GM12872 (cell line): ENCODE data around the gene NLGN2.

Source experiments
- TF ChIP-seq, protein P1 (sequence below): IDR thresholded peaks from 3 replicates; pipeline ENCODE4 v1.5.1; 2011; ENCODE audit warnings: low read depth, mild to moderate bottlenecking, low read length, moderate library complexity; ENCODE audit not compliant: insufficient read depth

The NLGN2 gene

DNA sequence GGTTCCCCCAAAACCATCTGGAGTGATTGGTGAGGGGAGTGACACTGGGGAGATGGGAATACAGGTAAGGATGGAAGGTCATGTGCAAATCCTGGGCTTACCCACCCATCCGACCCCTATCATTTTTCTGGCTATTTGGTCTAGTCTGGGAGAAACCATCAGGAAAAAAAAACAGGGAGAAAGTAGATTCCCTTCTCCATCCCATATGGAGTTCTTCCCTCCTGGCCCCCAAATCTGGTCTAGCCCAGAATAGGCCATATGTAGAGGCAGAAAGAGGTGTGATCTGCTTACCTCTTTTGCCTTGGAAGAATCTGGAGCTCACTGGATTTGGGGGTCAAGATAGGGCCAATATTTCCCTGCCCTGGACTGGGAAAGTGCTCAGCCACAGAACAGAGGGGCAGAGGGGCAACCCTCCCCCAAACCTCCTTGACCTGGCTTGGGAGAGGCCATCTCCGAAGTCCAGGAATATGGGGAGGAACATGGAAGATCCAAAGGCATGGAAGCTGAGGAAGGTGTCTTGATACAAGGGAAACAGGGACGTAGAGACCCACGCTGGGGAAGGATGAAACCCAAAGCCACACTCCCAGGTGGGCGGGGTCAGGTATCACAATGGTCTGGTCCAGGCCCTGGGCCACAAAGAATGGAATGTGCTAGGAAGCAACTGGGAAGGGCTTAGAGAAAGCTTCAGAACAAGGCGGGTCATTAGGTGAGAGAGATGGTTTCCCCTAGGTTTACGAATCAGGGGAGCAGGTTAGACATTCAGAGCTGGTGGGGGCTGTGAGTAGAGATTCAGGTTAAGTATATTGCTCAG is 53.4 kb downstream of the NLGN2 start:
- TF ChIP-seq, protein P1, sequence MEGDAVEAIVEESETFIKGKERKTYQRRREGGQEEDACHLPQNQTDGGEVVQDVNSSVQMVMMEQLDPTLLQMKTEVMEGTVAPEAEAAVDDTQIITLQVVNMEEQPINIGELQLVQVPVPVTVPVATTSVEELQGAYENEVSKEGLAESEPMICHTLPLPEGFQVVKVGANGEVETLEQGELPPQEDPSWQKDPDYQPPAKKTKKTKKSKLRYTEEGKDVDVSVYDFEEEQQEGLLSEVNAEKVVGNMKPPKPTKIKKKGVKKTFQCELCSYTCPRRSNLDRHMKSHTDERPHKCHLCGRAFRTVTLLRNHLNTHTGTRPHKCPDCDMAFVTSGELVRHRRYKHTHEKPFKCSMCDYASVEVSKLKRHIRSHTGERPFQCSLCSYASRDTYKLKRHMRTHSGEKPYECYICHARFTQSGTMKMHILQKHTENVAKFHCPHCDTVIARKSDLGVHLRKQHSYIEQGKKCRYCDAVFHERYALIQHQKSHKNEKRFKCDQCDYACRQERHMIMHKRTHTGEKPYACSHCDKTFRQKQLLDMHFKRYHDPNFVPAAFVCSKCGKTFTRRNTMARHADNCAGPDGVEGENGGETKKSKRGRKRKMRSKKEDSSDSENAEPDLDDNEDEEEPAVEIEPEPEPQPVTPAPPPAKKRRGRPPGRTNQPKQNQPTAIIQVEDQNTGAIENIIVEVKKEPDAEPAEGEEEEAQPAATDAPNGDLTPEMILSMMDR = no peak

DNA sequence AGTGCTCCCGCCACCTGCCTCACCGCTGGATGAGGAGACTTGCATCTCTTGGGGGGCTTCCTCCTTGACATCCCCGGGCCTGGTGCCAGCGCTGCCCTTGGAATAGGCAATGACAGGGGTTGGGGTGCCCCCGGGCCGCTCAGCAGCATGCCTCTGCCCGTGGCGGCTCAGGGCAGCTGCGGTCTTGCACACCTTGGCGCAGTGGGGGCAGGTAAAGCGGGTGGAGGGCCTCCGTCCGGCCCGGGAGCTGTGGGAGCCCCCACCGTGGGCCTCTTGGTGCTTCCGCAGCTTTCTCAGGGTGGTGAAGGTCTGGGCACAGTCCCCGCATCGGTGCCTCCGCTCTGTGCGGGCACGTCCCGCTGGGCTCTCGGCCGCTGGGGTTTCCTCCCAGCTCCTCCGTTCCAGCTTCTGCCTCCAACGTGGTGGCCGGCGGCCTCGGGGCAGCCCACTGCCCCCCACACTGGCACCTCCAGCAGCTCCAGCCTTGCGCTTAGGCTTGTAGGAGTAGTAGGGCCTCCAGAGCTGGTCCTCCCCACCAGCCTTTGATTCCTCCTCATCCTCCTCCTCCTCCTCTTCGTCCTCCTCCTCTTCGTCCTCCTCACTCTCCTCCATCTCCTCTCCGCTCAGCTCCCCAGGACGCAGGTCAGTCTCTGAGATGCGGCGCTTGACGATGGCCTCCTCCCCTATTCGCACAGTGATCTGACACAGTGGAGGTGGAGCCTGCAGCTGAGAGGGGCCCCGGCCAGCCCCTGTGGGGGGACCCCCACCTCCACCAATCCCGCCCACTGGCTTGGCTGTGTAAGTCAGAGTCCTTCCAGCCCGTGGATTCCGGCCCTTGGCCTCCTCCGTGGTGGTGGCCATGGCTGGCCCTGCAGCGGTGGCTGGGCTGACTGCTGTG is 55.1 kb downstream of the NLGN2 start:
- TF ChIP-seq, protein P1 = no peak

DNA sequence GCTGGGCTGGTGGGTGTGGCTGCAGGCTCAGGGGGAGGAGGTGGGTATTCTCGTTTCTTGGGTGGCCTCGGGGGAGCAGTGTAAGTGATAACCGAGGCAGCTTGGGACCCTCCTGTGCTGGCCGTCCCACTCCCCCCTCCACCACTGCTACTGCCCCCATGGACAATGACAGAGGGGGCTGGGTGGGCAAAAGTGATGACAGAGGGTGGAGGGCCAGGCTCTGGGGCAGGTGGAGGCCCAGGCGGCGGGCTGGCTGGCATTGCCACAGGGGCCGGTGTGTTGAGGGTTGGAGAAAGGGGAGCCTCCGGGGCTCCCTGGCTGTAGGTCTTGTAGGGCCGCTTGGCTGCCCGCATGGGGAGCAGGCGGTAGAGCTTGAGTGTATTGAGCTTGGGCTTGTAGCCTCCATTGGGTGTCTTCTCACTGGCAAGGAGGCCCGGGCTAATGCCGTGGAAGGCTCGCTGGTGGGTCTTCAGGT is 55.8 kb downstream of the NLGN2 start:
- TF ChIP-seq, protein P1 = no peak

DNA sequence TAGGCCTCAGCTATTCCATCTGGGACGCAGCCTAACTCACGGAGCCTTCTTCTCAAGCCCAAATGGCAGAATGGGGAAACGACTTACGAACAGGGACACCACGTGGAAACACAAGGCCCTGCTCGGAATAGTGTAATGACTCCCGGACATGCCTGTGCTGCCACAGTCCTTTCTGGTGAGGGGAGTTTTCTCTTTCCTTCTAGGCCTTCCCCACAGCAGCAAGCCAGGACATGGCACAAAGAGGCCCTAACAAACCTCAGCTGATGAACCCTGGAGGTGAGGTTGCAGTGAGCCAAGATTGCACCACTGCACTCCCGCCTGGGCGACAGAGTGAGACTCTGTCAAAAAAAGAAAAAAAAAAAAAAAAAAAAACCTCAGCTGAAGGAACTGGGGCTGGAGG is 56.4 kb downstream of the NLGN2 start:
- TF ChIP-seq, protein P1 = no peak

DNA sequence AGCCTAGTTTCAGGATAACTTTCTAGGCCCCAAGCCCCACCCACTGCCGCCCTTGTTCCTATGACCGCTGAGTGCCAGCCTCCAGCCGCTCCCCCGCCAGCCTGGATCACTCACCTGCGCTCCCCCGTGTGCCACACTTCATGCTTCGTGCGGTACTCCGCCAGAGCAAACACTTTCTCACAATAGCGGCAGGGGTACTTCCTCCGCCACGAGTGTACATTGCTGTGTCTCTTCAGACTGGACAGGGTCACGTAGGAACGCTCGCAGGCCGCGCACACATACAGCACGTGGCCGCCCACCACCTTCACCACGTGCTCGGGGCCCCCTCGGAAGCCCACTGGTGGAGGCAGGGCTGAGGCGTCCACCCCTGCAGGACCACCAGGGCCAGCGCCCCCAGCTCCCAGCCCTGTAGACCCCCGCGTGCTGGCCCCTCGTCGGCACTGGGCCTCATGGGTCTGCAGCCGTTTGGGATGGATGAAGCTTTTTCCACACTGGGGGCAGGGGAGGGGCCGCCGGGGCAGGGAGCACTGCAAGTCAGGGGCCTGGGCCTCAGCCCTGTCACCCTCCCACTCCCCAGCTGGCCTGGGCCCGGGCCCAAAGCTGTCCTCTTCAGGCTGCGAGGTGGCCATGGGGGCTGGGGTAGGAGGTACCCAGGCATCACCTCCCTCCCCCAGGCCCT is 58.1 kb downstream of the NLGN2 start:
- TF ChIP-seq, protein P1 = no peak

DNA sequence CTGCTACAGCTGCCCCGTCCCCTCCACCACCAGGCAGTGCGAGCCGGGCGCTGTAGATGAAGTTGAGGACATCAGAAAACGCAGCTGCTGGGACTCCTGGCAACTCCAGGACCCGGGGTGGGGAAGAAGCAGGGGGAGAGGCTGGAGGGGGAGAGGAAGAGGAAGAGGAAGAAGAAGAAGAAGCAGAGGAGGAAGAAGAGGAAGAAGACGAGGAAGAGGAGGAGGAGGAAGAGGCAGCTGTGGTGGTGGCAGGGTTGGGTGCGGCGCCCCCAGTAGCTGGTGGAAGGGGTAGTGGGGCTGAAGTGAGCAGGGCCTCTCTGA is 58.6 kb downstream of the NLGN2 start:
- TF ChIP-seq, protein P1 = no peak
